ENCODE results near the gene FTCD.
A peak's percentile ranks its signal among the peaks of the same experiment; 100 is the strongest.
"Not testable (repeated sequence)": the region's sequence is repeated elsewhere in the genome, so short reads cannot be mapped to it uniquely, and the experiment has no call there.

FTCD gene

DNA sequence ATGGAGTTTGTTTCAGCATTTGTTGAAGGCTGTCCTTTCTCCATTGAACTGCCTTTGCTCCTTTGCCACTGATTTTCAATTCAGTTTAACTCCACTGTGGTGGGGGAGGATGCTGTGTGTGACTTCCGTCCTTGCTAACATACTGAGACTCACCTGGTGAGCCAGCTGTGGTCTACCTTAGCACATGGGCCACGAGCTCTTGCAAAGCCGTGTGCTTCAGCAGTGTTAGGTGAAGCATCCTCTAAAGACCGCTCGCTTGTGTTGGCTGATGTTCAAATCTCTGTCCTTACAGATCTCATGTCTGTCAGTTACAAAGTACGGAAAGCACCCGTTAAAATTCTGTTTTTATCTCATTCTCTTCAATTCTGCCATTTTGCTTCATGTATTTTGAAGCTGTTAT is 32.4 kb upstream of the FTCD start:
- no peak for DNase-seq

DNA sequence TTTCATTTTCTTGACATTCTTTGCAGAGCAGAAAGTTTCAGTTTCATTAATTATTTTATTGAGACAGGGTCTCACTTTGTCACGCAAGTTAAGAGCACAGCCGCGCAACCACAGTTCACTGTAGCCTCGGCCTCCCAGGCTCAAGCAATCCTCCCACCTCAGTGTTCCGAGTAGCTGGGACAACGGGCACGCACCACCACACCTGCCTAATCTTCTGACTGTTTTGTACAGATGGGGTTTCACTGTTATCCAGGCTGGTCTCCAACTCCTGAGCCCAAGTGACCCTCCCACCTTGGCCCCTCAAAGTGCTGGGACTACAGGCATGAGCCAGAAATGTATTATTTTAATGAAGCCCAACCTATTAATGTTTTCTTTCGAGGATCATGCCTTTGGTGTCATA is 31.9 kb upstream of the FTCD start:
- DNase-seq = no peak

DNA sequence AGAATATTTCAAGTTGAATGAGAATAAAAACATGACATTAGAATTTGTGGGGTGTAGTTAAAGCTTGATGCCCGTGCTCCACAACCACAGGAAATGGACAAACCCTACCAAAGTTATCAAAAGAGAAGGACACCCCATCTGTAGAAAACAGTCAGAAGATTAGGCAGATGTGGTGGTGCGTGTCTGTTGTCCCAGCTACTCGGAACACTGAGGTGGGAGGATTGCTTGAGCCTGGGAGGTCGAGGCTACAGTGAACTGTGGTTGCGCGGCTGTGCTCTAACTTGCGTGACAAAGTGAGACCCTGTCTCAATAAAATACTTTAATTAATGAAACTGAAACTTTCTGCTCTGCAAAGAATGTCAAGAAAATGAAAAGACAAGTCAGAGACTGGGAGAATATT is 30.3 kb upstream of the FTCD start:
- no peak for DNase-seq

DNA sequence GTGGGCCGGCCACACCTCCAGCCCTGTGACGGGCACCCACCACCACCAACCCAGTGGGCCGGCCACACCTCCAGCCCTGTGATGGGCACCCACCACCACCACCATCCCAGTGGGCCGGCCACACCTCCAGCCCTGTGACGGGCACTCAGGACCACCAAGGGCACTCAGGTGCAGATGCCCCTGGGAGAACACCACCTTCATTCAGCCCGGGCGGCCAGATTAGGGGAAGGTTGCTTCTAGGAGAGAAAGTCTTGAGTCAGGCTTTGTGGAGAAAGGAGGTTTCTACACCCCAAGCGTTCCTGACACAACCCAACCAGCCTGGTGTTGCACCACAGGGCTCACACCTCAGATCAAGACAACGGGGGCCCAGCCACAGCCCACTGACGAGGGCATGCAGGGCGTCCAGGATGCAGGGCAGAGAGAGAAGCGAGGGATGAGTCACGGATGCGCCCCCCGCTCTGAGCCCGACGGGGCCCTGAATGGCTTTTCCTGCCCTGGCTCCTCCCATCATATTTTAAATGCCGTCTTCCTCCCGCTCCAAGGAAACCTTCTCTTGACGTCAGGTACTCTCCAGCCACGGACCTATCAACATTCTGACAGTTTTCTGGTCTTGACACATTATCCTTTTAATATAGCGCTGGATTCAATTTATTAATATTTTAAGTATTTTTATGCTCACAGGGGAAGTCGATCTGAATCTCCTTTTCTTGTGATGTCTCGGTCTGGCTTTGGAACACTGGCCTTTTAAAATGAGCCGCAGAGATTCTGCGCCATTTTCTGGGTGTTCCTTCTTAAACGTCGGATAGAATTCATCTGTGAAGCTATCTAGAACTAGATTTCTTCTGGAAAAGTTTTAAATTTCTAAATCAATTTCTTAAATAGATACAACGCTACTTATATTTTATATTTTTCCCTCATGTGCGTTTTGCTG is 29.5 kb upstream of the FTCD start:
- DNase-seq = peak; percentile 80

GRCh38 chr21:46183910-46184624 is 28.7 kb upstream of the FTCD start, which contains the start of gene SPATC1L:
SPATC1L (minus strand) TSS chr21:46184459; CDS start chr21:46182816, 1,643 bp downstream.
- DNase-seq = peak; percentile 73

- DNase-seq = not testable (repeated sequence)
These were observed 28.0 kb upstream of the FTCD start for GRCh38 chr21:46183337-46183909.

GRCh38 chr21:46182548-46183336 is 27.4 kb upstream of the FTCD start:
- DNase-seq = no peak

DNA sequence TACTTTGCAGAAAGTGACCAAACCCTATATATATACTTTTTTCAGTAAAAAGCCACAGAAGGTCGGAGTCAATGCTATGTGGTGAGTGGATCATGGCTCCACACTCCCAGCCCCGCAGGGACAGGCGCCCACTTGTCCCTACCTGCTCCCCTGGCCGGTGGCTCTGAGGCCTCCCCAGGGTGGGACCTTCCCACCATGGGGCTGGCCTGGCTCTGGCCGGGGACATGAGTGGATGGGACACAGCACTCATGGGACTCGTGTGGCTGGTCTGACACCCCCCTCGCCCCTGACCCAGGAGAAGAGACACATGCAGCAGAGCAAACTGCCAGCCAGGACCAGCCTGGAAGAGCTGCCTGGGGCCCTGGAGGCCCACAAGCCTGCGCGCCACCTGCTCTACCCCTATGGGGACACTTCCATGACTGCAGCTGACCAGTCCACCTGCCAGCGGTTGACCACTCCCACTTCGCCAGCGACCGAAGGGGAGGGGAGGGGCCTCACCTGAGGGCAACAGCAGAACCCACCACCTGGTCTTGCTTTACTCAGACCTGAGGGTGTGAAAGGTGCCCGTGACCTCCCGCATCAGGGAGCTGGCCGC is 26.7 kb upstream of the FTCD start:
- DNase-seq = no peak

DNA sequence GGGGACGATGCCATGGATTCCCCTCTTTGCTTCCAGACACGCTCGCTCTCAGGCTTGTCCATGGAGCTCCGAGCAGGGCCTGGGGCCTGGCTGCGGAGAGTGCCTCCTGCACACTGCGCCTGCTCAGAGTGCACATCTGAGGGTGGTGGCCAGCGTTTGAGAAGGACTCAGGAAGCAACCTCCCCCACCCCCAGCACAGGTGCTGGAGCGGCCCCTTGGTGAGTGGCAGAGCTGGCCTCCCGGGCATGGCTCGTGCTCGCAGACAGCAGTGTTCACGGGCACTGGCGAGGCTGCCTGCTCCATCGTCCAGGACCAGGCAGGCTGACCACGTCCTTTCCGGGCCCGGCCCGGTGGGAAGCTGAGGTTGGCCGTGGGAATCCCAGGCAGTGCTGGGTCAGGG is 26.1 kb upstream of the FTCD start:
- DNase-seq = no peak

- DNase-seq = no peak
These were observed 25.5 kb upstream of the FTCD start for GRCh38 chr21:46180778-46181391.

- no peak for DNase-seq
These were observed 24.8 kb upstream of the FTCD start for GRCh38 chr21:46180079-46180722.

DNA sequence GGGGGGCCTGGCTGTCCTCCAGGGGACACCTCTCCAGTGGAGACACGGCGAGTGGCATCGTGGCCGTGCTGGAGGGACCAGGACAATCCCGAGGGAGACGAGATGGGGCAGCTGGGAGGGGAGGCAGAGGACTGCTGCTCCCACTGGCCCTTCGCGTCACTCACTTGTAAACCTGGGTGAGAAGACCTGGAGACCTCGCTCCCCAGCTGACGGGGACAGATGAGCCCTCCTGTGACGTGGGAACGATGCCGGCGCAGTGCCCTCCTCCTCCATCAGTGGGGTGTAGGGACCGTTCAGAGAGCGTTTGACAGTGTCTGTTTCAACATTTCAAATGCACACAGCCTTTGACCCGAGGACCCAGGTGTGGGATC is 24.3 kb upstream of the FTCD start:
- no peak for DNase-seq

GRCh38 chr21:46178961-46179360 is 23.6 kb upstream of the FTCD start:
- no peak for DNase-seq

GRCh38 chr21:46176443-46177129 is 21.2 kb upstream of the FTCD start:
- not testable (repeated sequence) for DNase-seq

GRCh38 chr21:46173573-46173972 is 18.2 kb upstream of the FTCD start:
- no peak for DNase-seq

- DNase-seq = no peak
These were observed 17.6 kb upstream of the FTCD start for GRCh38 chr21:46172863-46173528.

DNA sequence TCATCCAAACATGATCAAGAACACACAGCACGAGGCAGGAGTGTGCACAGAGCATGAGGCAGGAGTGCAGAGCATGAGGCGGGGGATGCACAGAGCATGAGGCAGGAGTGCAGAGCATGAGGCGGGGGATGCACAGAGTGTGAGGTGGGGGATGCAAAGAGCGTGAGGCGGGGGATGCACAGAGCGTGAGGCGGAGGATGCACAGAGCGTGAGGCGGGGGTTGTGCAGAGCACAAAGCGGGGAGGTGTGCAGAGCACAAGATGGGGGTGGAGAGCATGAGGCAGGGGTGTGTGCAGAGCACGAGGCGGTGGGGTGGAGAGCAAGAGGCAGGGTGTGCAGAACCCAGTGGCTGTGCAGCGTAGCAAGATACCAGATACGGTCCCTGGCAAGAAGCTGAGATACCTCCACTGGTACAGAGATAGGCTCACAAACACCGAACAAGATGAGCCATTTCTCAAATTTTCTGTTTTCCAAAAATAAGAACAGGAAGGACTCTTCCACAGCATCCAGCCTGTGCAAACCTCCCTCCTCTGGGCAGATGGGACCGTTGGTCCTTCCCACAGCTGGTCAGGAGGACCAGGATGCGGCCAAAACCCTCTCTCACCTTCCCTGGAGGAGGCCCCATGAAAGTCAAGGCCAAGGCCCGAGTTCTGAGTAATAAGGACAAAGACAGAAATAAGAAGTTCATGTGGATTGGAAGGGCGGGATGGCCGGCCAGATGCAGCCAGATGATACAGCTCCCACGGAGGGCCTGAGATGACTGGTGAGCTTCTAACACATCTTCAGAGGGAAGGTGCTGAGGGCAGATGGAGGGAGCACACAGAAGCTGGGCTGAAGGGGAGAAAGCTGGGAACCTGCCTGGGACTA is 16.9 kb upstream of the FTCD start:
- no peak for DNase-seq

DNA sequence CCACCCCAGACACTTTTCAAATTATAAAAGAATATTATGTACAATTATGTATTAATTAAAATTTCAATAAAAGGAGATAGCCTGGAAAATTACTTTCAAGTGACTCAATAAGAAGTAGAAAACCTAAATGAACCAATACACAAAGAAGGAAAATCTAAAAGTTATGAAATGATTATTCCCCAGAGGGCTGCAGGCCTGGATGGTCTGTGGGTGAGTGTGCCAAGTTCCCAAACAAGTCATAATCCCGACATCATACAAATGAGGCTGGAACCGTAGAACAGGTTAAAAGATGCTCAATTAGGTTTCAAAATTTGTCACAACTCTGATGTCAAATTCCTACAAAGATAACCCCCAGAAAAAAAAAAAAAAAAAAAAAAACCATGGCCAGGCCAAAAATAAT is 16.2 kb upstream of the FTCD start:
- DNase-seq = no peak

Measured in fibroblast of skin of right quadriceps (primary cell).